Measurements from ENCODE around the gene NTPCR. TPM values are rescaled to one million over a fixed set of nuclear protein-coding genes. Genes with fewer than 3 reads are reported as not detected.

Gene NTPCR
- total RNA-seq, 1 donor from 2014 or later = 18.5 TPM

- DNase-seq (ENCODE audit: low spot score) (no peak), ATAC-seq (no peak)
Observed at GRCh38 chr1:232956081-232956480, 5.7 kb downstream of the NTPCR start.

GRCh38 chr1:232958067-232958466 is 7.7 kb downstream of the NTPCR start:
- no peak for DNase-seq (ENCODE audit: low spot score)
- peak; percentile 61 for ATAC-seq

- DNase-seq (ENCODE audit: low spot score) = no peak
- ATAC-seq = peak; percentile 25
Observed at GRCh38 chr1:232962761-232963745, 12.6 kb downstream of the NTPCR start.

DNA sequence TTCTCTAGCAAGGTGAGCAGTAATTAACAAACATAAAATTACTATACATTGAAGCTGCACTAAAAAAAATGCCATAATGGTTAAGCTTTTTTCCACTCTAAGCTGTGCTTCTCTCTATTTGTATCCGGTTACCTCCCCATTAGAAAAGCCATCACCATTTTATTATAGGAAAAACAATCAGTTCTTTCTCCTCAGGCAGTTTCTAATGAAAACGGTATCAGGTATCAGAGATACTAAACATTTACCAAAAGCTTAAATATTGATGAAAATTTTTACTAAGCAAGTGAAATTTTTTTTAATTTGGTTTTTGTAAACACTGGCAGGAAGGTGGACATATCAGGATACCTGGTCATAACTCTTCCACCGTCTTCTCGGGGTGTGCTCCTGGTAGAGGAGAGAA is 14.2 kb downstream of the NTPCR start:
- DNase-seq (ENCODE audit: low spot score) (no peak), ATAC-seq (no peak)

DNA sequence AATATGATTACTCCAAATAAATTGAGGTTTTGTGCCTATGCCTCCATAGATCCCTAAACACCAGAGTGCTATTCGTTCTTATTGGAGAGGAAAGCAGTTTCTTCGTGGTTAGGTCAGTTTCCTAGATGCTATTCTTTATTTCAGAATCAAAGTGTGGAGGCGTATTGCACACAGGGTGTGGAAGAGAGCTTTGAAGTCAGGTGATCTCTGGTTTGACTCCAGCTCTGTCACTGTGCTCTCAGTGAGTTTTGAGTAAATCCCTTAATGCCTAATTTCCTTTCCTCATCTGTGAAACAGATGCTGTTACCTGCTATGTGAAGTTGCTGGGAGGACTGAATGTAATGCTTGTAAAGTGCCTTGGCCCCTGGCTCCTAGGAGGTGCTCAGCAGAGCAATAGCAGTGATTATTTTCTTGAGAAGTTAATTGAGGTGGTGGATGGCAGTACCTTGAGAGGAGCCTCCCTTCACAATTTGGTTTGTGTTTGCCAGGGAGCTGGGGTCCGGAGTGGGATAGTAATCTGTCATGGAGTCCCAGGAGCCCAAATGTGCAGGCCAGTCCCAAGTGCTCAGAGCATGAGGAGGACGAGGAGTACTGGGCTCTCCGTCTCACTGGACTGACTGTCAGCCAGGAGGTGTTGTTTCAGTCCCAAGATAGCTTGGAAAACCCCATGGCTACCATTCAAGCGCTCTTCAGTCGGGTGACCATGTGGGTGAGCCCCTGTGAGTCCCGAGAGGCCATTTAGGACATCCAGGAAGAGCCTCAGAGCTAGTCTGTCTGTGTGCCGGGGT is 14.9 kb downstream of the NTPCR start:
- no peak for DNase-seq (ENCODE audit: low spot score)
- no peak for ATAC-seq

DNA sequence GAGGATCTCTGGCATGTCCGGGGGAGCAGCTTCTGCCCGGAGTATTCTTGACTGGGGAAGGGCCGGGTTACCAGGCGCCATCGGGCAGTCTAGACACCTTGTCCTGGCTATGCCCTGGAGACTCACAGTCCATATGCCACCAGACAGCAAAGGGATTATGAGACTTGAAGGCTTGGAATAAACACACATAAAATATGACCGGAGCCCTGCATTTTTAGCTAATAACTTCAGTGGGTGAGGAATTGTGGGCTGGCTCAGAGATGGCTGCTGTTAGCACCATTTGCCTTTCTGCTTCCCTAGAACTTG is 15.5 kb downstream of the NTPCR start:
- ATAC-seq (no peak), DNase-seq (ENCODE audit: low spot score) (no peak)

DNA sequence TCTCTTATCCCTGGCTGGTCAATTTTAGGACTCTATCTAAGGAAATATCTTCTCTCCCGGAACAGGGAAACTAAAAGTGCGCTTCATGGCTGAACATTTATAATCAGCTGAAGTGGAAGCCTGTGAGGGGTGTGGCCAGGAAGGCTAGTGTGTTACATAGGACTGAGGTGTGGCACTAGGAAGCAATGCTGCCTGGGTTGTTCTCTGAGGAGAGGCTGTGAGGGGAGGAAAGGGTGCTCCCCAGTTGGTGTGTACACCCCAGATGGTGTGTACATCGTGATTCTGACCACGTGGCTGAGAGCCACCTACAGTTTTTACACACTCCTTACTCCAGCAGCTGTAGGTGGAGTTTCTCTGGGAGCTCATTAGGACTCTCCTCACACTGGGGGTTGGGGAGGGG is 16.3 kb downstream of the NTPCR start:
- ATAC-seq (no peak), DNase-seq (ENCODE audit: low spot score) (no peak)

DNA sequence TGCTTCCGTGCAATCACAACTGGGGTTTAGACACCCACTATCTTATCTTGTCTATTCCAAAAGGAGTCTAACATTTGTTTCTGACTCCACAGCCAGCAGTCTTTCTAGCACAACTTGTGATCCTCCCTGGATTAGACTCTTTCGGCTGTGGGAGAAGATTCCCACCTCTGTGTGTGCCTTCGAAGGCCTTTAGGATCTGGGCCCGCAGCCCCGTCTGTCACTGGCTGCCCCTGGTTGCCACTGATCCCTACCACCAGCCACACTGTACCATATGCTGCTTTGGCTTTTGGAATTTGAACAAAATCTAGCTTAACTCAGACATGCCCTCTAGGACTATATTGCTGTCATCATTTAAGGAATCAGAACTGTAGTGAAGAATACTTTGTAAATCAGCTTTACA is 18.0 kb downstream of the NTPCR start:
- no peak for DNase-seq (ENCODE audit: low spot score)
- no peak for ATAC-seq

GRCh38 chr1:232968965-232969364 is 18.6 kb downstream of the NTPCR start:
- ATAC-seq (no peak), DNase-seq (ENCODE audit: low spot score) (no peak)

GRCh38 chr1:232969799-232970198 is 19.4 kb downstream of the NTPCR start:
- DNase-seq (ENCODE audit: low spot score) (no peak), ATAC-seq (no peak)

- ATAC-seq (no peak), DNase-seq (ENCODE audit: low spot score) (no peak)
Observed at GRCh38 chr1:232970508-232970907, 20.1 kb downstream of the NTPCR start.

DNA sequence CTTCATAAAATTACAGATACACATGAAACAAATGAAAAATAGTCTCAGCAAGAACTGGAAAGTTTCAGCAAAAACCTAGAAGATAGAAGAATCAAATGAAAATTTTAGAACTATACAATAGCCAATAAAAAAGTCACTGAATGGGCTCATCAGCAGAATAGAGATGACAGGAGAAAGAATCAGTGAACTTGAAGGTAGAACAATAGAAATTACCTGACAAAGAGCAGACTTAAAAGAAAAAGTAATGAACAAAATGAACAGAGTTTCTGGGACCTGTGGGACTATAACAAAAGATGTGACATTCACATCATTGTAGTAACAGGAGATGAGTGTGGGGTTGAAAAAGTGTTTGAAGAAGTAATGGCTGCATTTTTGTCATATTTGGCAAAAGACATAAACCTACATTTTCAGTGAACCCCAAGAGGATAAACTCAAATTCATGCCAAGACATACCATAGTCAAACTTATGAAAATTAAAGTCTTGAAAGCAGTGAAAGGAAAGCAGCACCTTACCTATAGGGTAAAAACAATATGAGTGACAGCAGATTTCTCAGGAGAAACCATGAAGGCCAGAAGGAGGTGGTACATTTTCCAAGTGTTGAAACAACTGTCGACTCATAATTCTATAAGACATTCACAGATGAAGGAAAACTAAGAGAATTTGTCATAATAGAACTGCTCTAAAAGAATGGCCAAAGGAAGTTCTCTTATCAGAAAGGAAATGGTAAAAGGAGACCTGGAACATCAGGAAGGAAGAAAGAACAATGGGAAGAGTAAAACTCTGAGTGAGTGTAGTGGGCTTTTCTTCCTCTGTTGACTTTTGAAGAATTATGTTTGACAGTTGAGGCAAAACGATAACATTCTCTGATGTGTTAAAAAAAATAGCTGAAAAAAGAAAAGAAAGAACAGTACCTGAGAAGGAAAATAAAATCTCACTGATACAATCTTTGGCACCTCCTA is 23.5 kb downstream of the NTPCR start:
- ATAC-seq (no peak), DNase-seq (ENCODE audit: low spot score) (no peak)

GRCh38 chr1:232974971-232975370 is 24.6 kb downstream of the NTPCR start:
- no peak for ATAC-seq
- no peak for DNase-seq (ENCODE audit: low spot score)

DNA sequence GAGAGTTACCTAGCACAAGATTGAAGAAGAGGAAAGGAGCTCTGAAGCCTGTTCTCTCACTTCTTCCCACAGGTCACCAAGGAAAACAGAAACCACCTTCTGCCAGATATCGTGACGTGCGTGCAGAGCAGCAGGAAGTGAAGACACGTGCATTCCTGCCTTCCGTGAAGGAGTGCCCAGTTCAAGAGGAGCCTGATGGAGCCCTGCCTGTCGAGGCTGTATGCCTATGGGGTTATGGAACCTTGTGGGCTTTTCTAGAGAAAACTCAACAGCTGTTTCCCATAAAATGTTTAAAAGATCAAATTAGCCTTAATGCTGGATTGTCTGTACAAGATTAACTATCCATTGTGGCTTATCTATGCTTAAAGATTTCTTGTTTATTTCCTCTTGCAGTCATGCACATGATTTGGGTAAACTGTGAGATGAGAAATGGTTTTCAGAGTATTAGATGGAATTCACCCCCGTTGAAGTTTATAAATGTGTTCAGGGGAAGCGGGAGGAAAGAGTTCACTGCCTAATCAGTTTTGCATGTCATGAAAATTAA is 27.8 kb downstream of the NTPCR start:
- ATAC-seq = no peak
- no peak for DNase-seq (ENCODE audit: low spot score)

DNA sequence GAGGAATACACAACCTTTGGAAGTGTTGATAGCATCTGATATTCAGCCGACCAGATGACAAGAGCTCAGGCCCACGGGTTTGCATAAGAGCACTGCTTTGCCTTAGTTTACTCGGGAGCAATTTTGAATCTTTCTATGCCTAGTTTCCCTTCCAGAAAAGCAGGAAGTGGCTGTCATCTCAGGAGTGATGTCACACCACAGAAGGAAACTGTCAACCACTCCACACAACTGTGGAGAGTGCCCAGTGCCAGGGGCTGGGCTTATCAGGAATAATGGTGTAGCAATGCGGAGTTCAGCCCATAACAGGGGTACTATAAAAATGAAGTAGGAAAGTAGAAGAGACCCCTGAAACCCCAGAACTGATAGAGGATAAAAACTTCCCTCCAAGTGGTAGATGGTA is 28.4 kb downstream of the NTPCR start:
- no peak for ATAC-seq
- no peak for DNase-seq (ENCODE audit: low spot score)

- DNase-seq (ENCODE audit: low spot score) (no peak), ATAC-seq (no peak)
Observed at GRCh38 chr1:232979558-232979957, 29.1 kb downstream of the NTPCR start.

- DNase-seq (ENCODE audit: low spot score) = no peak
- no peak for ATAC-seq
Observed at GRCh38 chr1:232980355-232980978, 30.1 kb downstream of the NTPCR start.

- no peak for ATAC-seq
- no peak for DNase-seq (ENCODE audit: low spot score)
Observed at GRCh38 chr1:232980986-232981560, 30.7 kb downstream of the NTPCR start.

DNA sequence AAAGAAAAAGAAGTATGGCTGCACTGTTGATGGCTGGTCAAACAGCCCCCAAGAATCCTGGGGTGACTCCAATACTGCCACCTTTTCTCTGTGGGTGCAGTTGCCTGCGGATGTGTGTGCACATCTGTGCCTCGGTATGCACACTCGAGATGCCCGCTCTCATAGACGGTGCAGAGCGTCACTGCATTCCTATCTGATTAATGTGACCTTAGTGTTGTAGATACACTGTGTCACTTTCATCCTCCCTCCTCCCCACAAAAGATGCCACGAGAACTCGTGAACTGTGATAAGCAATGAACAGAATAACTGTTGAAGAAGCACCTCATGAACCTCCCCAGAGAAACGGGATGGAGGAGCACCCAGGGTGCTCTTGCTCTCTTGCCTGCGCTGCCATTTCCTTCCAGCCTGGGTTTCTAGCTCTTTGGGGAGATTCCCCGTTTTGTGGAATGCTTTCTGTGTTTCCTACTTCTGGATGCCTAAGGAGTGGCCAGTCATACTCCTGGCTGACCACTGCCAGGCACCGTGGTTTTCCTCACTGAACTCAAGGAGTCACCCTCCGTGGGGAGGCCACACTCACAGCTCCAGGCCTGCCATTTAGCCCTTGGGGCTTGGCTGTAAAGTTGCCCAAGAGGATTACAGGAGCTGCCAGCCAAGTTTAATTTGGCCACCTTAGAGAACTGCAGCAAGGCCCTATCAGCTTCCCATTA is 32.0 kb downstream of the NTPCR start:
- ATAC-seq (peak; percentile 25), DNase-seq (ENCODE audit: low spot score) (no peak)

Data from left lobe of liver (tissue), 2 donors.